ENCODE measurements around the gene PBX3. TPM values are rescaled to one million over a fixed set of nuclear protein-coding genes. Genes with fewer than 3 reads are reported as not detected.
A peak's percentile ranks its signal among the peaks of the same experiment; 100 is the strongest.

Gene PBX3
- polyA plus RNA-seq, 4 donors: 2.5 to 14.4 (median 6.4) TPM

DNA sequence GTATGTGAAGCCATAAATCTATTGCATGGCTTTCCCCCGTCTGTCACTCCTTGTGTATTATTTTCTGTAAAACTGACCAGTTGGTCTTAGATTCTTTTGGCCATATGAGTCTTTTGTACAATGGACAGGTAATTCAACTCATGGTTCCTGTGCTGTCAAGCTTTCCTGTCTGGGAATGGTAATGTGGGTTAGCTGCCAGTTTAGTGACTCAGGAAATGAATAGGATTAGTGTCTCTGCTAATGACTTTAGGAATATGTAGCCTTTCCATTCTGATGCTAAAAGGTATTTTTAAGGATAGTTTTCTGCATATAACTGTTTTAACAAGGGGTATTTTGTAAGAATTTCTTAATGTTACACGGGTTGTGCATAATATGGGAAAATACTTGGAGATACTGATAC, 182.7 kb downstream of the PBX3 start:
- DNase-seq (no peak), FAIRE-seq (no peak)
- WGBS, 3 donors: 71 to 90% (median 89%) methylated on average over 2 of the region's 2 CpGs

DNA sequence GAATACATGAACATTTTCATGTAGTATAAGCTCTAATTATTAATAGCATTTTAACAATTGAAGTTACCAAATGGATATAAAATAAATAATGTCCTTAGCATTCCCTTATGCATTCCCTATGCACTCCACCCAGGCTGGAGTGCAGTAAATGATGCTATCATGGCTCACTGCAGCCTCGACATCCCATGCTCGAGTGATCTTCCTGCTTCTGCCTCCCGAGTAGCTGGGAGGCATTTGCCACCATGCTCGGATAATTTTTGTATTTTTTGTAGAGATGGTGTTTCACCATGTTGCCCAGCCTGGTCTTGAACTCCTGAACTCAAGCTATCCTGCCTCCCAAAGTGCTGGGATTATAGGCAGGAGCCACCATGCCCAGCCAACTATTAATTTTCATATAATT, 184.0 kb downstream of the PBX3 start:
- DNase-seq: no peak
- no peak for FAIRE-seq
- WGBS, 3 donors: 93 to 98% (median 97%) methylated on average over 4 of the region's 4 CpGs
- no peaks in the 10 kb centered on the region for H3K4me1 ChIP-seq (ENCODE audit: control insufficient read depth in 3 of 3, insufficient read depth in 2 of 3, low read depth in 1 of 3, low read length in 2 of 3)
- H3K9me3 ChIP-seq (ENCODE audit: control insufficient read depth in 2 of 2, insufficient read depth in 1 of 2, low read depth in 1 of 2, low read length in 1 of 2): no peaks in the 10 kb centered on the region
- H3K4me3 ChIP-seq (ENCODE audit: low read depth in 1 of 3, low read length in 3 of 3): no peak overlapping the region
- no peak overlapping the region for H3K27ac ChIP-seq (ENCODE audit: low read depth in 1 of 3, low read length in 2 of 3)
- no peaks in the 10 kb centered on the region for H3K27me3 ChIP-seq (ENCODE audit: control insufficient read depth in 3 of 3, insufficient read depth in 3 of 3, low read length in 3 of 3)
- peaks cover 0 to 2% (median 0%) of the 10 kb centered on the region in 3 donors for H3K36me3 ChIP-seq (ENCODE audit: control insufficient read depth in 3 of 3, insufficient read depth in 2 of 3, low read depth in 1 of 3, low read length in 3 of 3)

More for the DNA sequence above, 182.7 kb downstream of the PBX3 start:
- no peak overlapping the region for H3K27ac ChIP-seq (ENCODE audit: low read depth in 1 of 3, low read length in 2 of 3)
- H3K9me3 ChIP-seq (ENCODE audit: control insufficient read depth in 2 of 2, insufficient read depth in 1 of 2, low read depth in 1 of 2, low read length in 1 of 2): no peaks in the 10 kb centered on the region
- peaks cover 0 to 2% (median 0%) of the 10 kb centered on the region in 3 donors for H3K36me3 ChIP-seq (ENCODE audit: control insufficient read depth in 3 of 3, insufficient read depth in 2 of 3, low read depth in 1 of 3, low read length in 3 of 3)
- H3K27me3 ChIP-seq (ENCODE audit: control insufficient read depth in 3 of 3, insufficient read depth in 3 of 3, low read length in 3 of 3): no peaks in the 10 kb centered on the region
- no peaks in the 10 kb centered on the region for H3K4me1 ChIP-seq (ENCODE audit: control insufficient read depth in 3 of 3, insufficient read depth in 2 of 3, low read depth in 1 of 3, low read length in 2 of 3)
- H3K4me3 ChIP-seq (ENCODE audit: low read depth in 1 of 3, low read length in 3 of 3): no peak overlapping the region

GRCh38 chr9:125932012-125932411, 184.8 kb downstream of the PBX3 start:
- no peaks in the 10 kb centered on the region for H3K9me3 ChIP-seq (ENCODE audit: control insufficient read depth in 2 of 2, insufficient read depth in 1 of 2, low read depth in 1 of 2, low read length in 1 of 2)
- no peak overlapping the region for H3K27ac ChIP-seq (ENCODE audit: low read depth in 1 of 3, low read length in 2 of 3)
- H3K4me1 ChIP-seq (ENCODE audit: control insufficient read depth in 3 of 3, insufficient read depth in 2 of 3, low read depth in 1 of 3, low read length in 2 of 3): no peaks in the 10 kb centered on the region
- FAIRE-seq (no peak), DNase-seq (no peak)
- peaks cover 0 to 2% (median 0%) of the 10 kb centered on the region in 3 donors for H3K36me3 ChIP-seq (ENCODE audit: control insufficient read depth in 3 of 3, insufficient read depth in 2 of 3, low read depth in 1 of 3, low read length in 3 of 3)
- 73 to 91% (median 90%) methylated on average over 5 of the region's 5 CpGs for WGBS, 3 donors
- no peaks in the 10 kb centered on the region for H3K27me3 ChIP-seq (ENCODE audit: control insufficient read depth in 3 of 3, insufficient read depth in 3 of 3, low read length in 3 of 3)
- no peak overlapping the region for H3K4me3 ChIP-seq (ENCODE audit: low read depth in 1 of 3, low read length in 3 of 3)

DNA sequence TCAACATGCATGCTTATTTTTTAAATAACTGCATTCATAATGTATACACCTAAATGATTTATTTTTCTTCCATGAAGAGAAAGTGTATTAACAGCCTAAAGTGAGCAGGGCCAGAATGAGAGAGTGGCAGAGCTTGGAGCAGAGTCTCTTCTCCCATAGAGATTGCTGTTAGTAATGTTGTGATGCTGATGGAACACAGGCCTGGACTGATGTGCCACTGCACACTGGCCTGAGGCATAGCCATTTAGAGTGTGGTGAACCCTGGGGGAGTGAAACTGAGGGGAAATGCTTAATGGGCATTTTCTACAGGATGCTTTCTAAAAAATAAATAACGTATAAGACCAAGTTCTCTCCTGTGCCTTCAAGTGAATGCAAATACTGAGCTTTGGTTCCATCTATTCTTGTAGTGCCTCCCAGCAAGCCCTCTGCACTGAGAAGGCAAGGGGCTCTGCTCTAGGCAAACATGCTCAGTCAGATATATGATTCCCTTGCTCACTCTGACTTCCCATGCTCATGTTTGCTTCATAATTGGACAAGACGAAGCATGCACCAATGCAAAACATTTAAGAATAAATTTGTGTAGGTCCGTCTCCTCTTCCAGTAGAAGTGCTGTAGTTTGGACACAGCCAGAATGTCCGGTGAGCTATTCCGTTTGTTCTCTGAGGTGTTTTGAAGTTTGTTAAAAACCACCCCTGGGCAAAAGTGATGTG, 185.7 kb downstream of the PBX3 start:
- no peak overlapping the region for H3K4me3 ChIP-seq (ENCODE audit: low read depth in 1 of 3, low read length in 3 of 3)
- H3K27me3 ChIP-seq (ENCODE audit: control insufficient read depth in 3 of 3, insufficient read depth in 3 of 3, low read length in 3 of 3): no peaks in the 10 kb centered on the region
- DNase-seq (no peak), FAIRE-seq (no peak)
- H3K27ac ChIP-seq (ENCODE audit: low read depth in 1 of 3, low read length in 2 of 3): no peak overlapping the region
- no peaks in the 10 kb centered on the region for H3K9me3 ChIP-seq (ENCODE audit: control insufficient read depth in 2 of 2, insufficient read depth in 1 of 2, low read depth in 1 of 2, low read length in 1 of 2)
- H3K4me1 ChIP-seq (ENCODE audit: control insufficient read depth in 3 of 3, insufficient read depth in 2 of 3, low read depth in 1 of 3, low read length in 2 of 3): no peaks in the 10 kb centered on the region
- 94 to 96% (median 95%) methylated on average over 5 of the region's 5 CpGs for WGBS, 3 donors
- peaks cover 0 to 2% (median 0%) of the 10 kb centered on the region in 3 donors for H3K36me3 ChIP-seq (ENCODE audit: control insufficient read depth in 3 of 3, insufficient read depth in 2 of 3, low read depth in 1 of 3, low read length in 3 of 3)

DNA sequence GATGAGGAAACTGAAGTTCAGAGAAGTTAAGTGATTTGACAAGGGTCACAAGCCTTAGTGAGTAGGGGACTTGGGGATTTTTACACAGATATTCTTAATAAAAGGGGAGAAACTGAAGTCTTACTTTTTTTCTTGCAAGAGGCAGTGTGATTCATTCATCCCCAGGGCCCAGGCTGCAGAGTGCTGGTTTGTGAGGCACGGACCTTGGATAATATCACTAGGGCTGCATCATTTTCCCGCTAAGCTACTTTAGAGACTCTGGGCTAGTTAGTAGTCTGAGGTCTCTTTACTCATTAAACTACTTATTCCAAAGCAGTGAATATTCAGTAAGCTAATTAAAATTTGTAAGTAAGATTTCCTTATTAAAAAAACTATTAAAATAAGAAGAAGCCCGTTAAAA, 195.0 kb downstream of the PBX3 start:
- Histone ChIP-seq H3K4me1 (ENCODE audit: control insufficient read depth in 3 of 3, insufficient read depth in 2 of 3, low read depth in 1 of 3, low read length in 2 of 3) (peaks cover 0 to 7% (median 0%) of the 10 kb centered on the region in 3 donors), H3K9me3 (ENCODE audit: control insufficient read depth in 2 of 2, insufficient read depth in 1 of 2, low read depth in 1 of 2, low read length in 1 of 2) (no peaks in the 10 kb centered on the region), H3K27me3 (ENCODE audit: control insufficient read depth in 3 of 3, insufficient read depth in 3 of 3, low read length in 3 of 3) (no peaks in the 10 kb centered on the region), H3K36me3 (ENCODE audit: control insufficient read depth in 3 of 3, insufficient read depth in 2 of 3, low read depth in 1 of 3, low read length in 3 of 3) (no peaks in the 10 kb centered on the region), H3K27ac (ENCODE audit: low read depth in 1 of 3, low read length in 2 of 3) (no peak overlapping the region), H3K4me3 (ENCODE audit: low read depth in 1 of 3, low read length in 3 of 3) (no peak overlapping the region)
- FAIRE-seq: no peak
- no peak for DNase-seq
- WGBS, 3 donors: 94 to 99% (median 99%) methylated on average over 3 of the region's 3 CpGs

DNA sequence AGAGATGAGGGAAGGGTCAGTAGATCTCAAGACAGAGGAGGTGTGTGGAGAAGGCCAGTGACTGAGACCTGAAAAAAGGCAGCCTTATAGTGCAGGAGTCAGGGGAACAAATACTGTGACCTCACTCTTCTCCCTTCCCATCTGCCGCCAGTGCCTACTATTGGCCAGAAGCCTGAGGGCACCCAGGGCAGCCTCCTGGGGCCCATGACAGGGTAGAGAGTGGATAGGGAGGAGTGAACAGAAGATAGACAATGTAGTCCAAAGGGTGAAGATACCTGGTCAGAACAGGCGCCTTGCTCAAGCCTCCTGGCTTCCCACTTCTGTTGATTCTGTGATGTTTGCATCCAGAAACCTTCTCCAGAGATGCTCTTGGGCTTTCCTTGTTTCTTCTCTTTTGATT, 196.7 kb downstream of the PBX3 start:
- H3K4me3 ChIP-seq (ENCODE audit: low read depth in 1 of 3, low read length in 3 of 3): no peak overlapping the region
- WGBS, 3 donors: 68 to 90% (median 69%) methylated on average over 2 of the region's 2 CpGs
- no peaks in the 10 kb centered on the region for H3K27me3 ChIP-seq (ENCODE audit: control insufficient read depth in 3 of 3, insufficient read depth in 3 of 3, low read length in 3 of 3)
- peaks cover 0 to 9% (median 0%) of the 10 kb centered on the region in 3 donors for H3K4me1 ChIP-seq (ENCODE audit: control insufficient read depth in 3 of 3, insufficient read depth in 2 of 3, low read depth in 1 of 3, low read length in 2 of 3)
- no peaks in the 10 kb centered on the region for H3K36me3 ChIP-seq (ENCODE audit: control insufficient read depth in 3 of 3, insufficient read depth in 2 of 3, low read depth in 1 of 3, low read length in 3 of 3)
- peak; percentile 35 to 76 for DNase-seq
- no peak for FAIRE-seq
- peak overlapping the region in 1 of 3 donors; percentile 42 for H3K27ac ChIP-seq (ENCODE audit: low read depth in 1 of 3, low read length in 2 of 3)
- H3K9me3 ChIP-seq (ENCODE audit: control insufficient read depth in 2 of 2, insufficient read depth in 1 of 2, low read depth in 1 of 2, low read length in 1 of 2): no peaks in the 10 kb centered on the region

- Histone ChIP-seq H3K4me3 (ENCODE audit: low read depth in 1 of 3, low read length in 3 of 3) (no peak overlapping the region), H3K36me3 (ENCODE audit: control insufficient read depth in 3 of 3, insufficient read depth in 2 of 3, low read depth in 1 of 3, low read length in 3 of 3) (no peaks in the 10 kb centered on the region), H3K27ac (ENCODE audit: low read depth in 1 of 3, low read length in 2 of 3) (no peak overlapping the region), H3K9me3 (ENCODE audit: control insufficient read depth in 2 of 2, insufficient read depth in 1 of 2, low read depth in 1 of 2, low read length in 1 of 2) (no peaks in the 10 kb centered on the region), H3K4me1 (ENCODE audit: control insufficient read depth in 3 of 3, insufficient read depth in 2 of 3, low read depth in 1 of 3, low read length in 2 of 3) (peaks cover 0 to 23% (median 0%) of the 10 kb centered on the region in 3 donors), H3K27me3 (ENCODE audit: control insufficient read depth in 3 of 3, insufficient read depth in 3 of 3, low read length in 3 of 3) (no peaks in the 10 kb centered on the region)
- FAIRE-seq (no peak), DNase-seq (no peak)
Observed at GRCh38 chr9:125946397-125946796, 199.2 kb downstream of the PBX3 start.

GRCh38 chr9:125948887-125949596, 201.9 kb downstream of the PBX3 start:
- WGBS, 3 donors: 29 to 69% (median 45%) methylated on average over 4 of the region's 4 CpGs
- peak; percentile 58 to 90 for DNase-seq

More at GRCh38 chr9:125948887-125949596, 201.9 kb downstream of the PBX3 start:
- H3K36me3 ChIP-seq (ENCODE audit: control insufficient read depth in 3 of 3, insufficient read depth in 2 of 3, low read depth in 1 of 3, low read length in 3 of 3): no peaks in the 10 kb centered on the region
- H3K27ac ChIP-seq (ENCODE audit: low read depth in 1 of 3, low read length in 2 of 3): peak overlapping the region in 2 of 3 donors; percentile 20 to 47
- no peak for FAIRE-seq
- peaks cover 0 to 22% (median 0%) of the 10 kb centered on the region in 3 donors for H3K4me1 ChIP-seq (ENCODE audit: control insufficient read depth in 3 of 3, insufficient read depth in 2 of 3, low read depth in 1 of 3, low read length in 2 of 3)
- no peaks in the 10 kb centered on the region for H3K9me3 ChIP-seq (ENCODE audit: control insufficient read depth in 2 of 2, insufficient read depth in 1 of 2, low read depth in 1 of 2, low read length in 1 of 2)
- H3K4me3 ChIP-seq (ENCODE audit: low read depth in 1 of 3, low read length in 3 of 3): no peak overlapping the region
- no peaks in the 10 kb centered on the region for H3K27me3 ChIP-seq (ENCODE audit: control insufficient read depth in 3 of 3, insufficient read depth in 3 of 3, low read length in 3 of 3)

All from small intestine (tissue), 7 donors.